ENCODE results near the gene CHAC2. TPM values are rescaled to one million over a fixed set of nuclear protein-coding genes. Genes with fewer than 3 reads are reported as not detected.

CHAC2 gene
- total and polyA plus RNA-seq, 2 donors (not counting 1 experiment from before 2014, with no cell fraction given) = 1.6 to 3.2 TPM

DNA sequence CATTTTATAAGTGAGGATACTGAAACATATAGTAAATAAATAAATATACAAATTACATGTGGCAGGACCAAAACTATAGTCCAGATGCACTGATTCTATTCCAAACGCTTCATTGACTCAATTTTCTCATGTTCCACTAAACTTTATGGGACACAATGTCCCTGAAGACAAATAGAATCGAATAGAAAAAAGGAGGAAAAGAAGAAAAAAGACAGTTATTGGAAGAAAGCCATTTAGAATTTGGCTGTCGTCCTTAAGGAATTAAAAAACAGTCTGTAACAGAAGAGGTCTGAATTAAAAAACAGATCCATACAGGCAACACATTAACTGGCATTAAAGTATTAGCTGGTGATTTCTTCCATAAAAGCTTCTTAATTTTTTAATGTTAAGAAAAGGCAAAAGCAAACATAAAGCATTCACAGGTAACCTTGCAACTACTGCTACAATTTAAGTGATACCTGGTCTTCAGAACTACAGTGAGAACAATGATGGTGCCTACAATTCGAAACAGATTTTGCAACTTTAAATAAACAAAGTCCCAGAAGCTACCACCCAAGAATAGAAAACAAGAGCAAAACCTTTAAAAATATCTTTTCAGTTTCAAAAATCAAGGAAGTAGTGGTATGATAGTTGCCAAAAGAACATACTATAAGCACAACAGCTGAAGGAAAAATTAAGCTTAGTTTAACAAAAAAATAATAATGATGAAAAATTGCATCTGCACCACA, 17.4 kb upstream of the CHAC2 start:
- DNase-seq (no peak), ATAC-seq (ENCODE audit: low read depth) (no peak)
- no peak overlapping the region for H2AFZ ChIP-seq (ENCODE audit: insufficient read depth, low read depth, low read length, poor library complexity, severe bottlenecking)
- intact Hi-C loops (cut with micrococcal nuclease) = no loop called here
- ChIA-PET POLR2A (no interaction called here), CTCF (no interaction called here)
- no peak overlapping the region for H3K4me2 ChIP-seq (replicated peaks; ENCODE audit: low read depth, low read length, poor library complexity, severe bottlenecking)
- no peaks in the 10 kb centered on the region for H3K9me3 ChIP-seq (ENCODE audit: control extremely low read depth in 1 of 3, control insufficient read depth in 2 of 3, insufficient read depth in 1 of 3, low read length in 2 of 3)
- no peak for TF ChIP-seq EZH2 (IDR thresholded peaks at IDR 0.05; ENCODE audit: borderline replicate concordance, insufficient read depth, low read depth, low read length, poor library complexity, severe bottlenecking)
- TF ChIP-seq, protein P1, sequence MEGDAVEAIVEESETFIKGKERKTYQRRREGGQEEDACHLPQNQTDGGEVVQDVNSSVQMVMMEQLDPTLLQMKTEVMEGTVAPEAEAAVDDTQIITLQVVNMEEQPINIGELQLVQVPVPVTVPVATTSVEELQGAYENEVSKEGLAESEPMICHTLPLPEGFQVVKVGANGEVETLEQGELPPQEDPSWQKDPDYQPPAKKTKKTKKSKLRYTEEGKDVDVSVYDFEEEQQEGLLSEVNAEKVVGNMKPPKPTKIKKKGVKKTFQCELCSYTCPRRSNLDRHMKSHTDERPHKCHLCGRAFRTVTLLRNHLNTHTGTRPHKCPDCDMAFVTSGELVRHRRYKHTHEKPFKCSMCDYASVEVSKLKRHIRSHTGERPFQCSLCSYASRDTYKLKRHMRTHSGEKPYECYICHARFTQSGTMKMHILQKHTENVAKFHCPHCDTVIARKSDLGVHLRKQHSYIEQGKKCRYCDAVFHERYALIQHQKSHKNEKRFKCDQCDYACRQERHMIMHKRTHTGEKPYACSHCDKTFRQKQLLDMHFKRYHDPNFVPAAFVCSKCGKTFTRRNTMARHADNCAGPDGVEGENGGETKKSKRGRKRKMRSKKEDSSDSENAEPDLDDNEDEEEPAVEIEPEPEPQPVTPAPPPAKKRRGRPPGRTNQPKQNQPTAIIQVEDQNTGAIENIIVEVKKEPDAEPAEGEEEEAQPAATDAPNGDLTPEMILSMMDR (IDR thresholded peaks at IDR 0.05) = no peak
- no peaks in the 10 kb centered on the region for H4K20me1 ChIP-seq (ENCODE audit: control insufficient read depth, insufficient read depth, low read length, poor library complexity, severe bottlenecking)
- H3K27me3 ChIP-seq (replicated peaks in 1 of 4; ENCODE audit: control extremely low read depth in 1 of 4, control insufficient read depth in 3 of 4, insufficient read depth in 4 of 4, low read length in 3 of 4) = no peaks in the 10 kb centered on the region
- no peak overlapping the region for H3K9ac ChIP-seq (ENCODE audit: low read length)
- H3K4me1 Mint-ChIP-seq = peaks cover 2% of the 10 kb centered on the region
- no peaks in the 10 kb centered on the region for H3K27me3 Mint-ChIP-seq
- no peaks in the 10 kb centered on the region for H3K9me3 Mint-ChIP-seq (ENCODE audit: insufficient read depth)
- H3K27ac ChIP-seq (ENCODE audit: low read length in 2 of 2) = no peak overlapping the region
- H3K4me3 Mint-ChIP-seq = no peak overlapping the region
- no CpG with 5 or more reads among the region's 4 CpGs for WGBS (ENCODE audit: insufficient coverage)
- no peak overlapping the region for H3K4me3 ChIP-seq (ENCODE audit: control extremely low read depth in 1 of 5, extremely low read depth in 1 of 5, insufficient read depth in 1 of 5, low read depth in 2 of 5, low read length in 4 of 5)
- H3K36me3 ChIP-seq (replicated peaks in 1 of 2; ENCODE audit: control extremely low read depth in 1 of 2, control insufficient read depth in 1 of 2, extremely low read depth in 1 of 2, insufficient read depth in 2 of 2, low read length in 1 of 2) = peaks cover 4 to 7% of the 10 kb centered on the region in 2 experiments
- no peak overlapping the region for H3K27ac Mint-ChIP-seq
- no peaks in the 10 kb centered on the region for H3K79me2 ChIP-seq (ENCODE audit: control insufficient read depth, insufficient read depth, low read length)
- H3K4me1 ChIP-seq (ENCODE audit: control insufficient read depth in 2 of 2, insufficient read depth in 2 of 2, low read length in 2 of 2) = no peaks in the 10 kb centered on the region

DNA sequence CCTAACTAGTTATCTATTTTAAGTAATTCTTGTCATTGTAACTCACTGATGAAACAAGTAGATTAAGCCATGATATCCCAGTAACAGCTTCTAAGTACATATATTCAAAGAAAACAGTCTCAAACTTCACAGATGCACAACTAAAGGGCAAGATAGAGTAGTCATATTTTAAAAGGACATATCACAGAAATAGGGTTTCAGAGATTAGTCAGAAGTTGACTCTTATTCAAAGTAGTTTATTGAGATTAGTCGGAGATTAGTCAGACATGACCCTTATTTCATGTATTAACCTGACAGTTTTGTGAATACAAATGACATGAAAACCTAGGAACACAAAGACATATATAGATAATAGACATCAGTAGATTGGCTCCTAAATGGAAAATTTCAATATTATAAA, 15.9 kb upstream of the CHAC2 start:
- Mint-ChIP-seq H3K27ac (no peak overlapping the region), H3K9me3 (ENCODE audit: insufficient read depth) (no peaks in the 10 kb centered on the region), H3K4me3 (no peak overlapping the region), H3K4me1 (no peaks in the 10 kb centered on the region), H3K27me3 (no peaks in the 10 kb centered on the region)
- ATAC-seq (ENCODE audit: low read depth) (no peak), DNase-seq (no peak)
- TF ChIP-seq, protein P1 (IDR thresholded peaks at IDR 0.05) = no peak
- TF ChIP-seq EZH2 (IDR thresholded peaks at IDR 0.05; ENCODE audit: borderline replicate concordance, insufficient read depth, low read depth, low read length, poor library complexity, severe bottlenecking) = no peak
- ChIA-PET POLR2A (no interaction called here), CTCF (no interaction called here)
- no peaks in the 10 kb centered on the region for H4K20me1 ChIP-seq (ENCODE audit: control insufficient read depth, insufficient read depth, low read length, poor library complexity, severe bottlenecking)
- H2AFZ ChIP-seq (ENCODE audit: insufficient read depth, low read depth, low read length, poor library complexity, severe bottlenecking) = no peak overlapping the region
- no peaks in the 10 kb centered on the region for H3K4me1 ChIP-seq (ENCODE audit: control insufficient read depth in 2 of 2, insufficient read depth in 2 of 2, low read length in 2 of 2)
- no peaks in the 10 kb centered on the region for H3K9me3 ChIP-seq (ENCODE audit: control extremely low read depth in 1 of 3, control insufficient read depth in 2 of 3, insufficient read depth in 1 of 3, low read length in 2 of 3)
- no peak overlapping the region for H3K27ac ChIP-seq (ENCODE audit: low read length in 2 of 2)
- no peak overlapping the region for H3K4me3 ChIP-seq (ENCODE audit: control extremely low read depth in 1 of 5, extremely low read depth in 1 of 5, insufficient read depth in 1 of 5, low read depth in 2 of 5, low read length in 4 of 5)
- no peaks in the 10 kb centered on the region for H3K27me3 ChIP-seq (replicated peaks in 1 of 4; ENCODE audit: control extremely low read depth in 1 of 4, control insufficient read depth in 3 of 4, insufficient read depth in 4 of 4, low read length in 3 of 4)
- H3K79me2 ChIP-seq (ENCODE audit: control insufficient read depth, insufficient read depth, low read length) = no peaks in the 10 kb centered on the region
- no CpG with 5 or more reads among the region's 1 CpG for WGBS (ENCODE audit: insufficient coverage)
- intact Hi-C loops (cut with micrococcal nuclease) = no loop called here
- no peak overlapping the region for H3K4me2 ChIP-seq (replicated peaks; ENCODE audit: low read depth, low read length, poor library complexity, severe bottlenecking)
- peaks cover 4% of the 10 kb centered on the region in 2 experiments for H3K36me3 ChIP-seq (replicated peaks in 1 of 2; ENCODE audit: control extremely low read depth in 1 of 2, control insufficient read depth in 1 of 2, extremely low read depth in 1 of 2, insufficient read depth in 2 of 2, low read length in 1 of 2)
- H3K9ac ChIP-seq (ENCODE audit: low read length) = no peak overlapping the region

All from B cell (primary cell).